Posterior cingulate gyrus (tissue), 11 donors: ENCODE data around the gene ITIH1.
A peak's percentile ranks its signal among the peaks of the same experiment; 100 is the strongest.

ENCODE experiments used
- DNase-seq, 10 donors: peaks; one replicate each; pipeline versions ENCODE4 v3.0.0 to v3.0.0-alpha.2; 2020 to 2021; ENCODE audit warnings: mixed read lengths in 3 of 10
- intact Hi-C: fragments of 100-400 bp; cut with DNase I; formaldehyde crosslinking; loops from one replicate; pipeline ENCODE4 v1.15.1; 2023

Gene ITIH1

GRCh38 chr3:52809662-52810377 is 32.4 kb downstream of the ITIH1 start:
- no peak for DNase-seq
- intact Hi-C loops = no loop called here

GRCh38 chr3:52810923-52811322 is 33.5 kb downstream of the ITIH1 start:
- intact Hi-C loops = no loop called here
- DNase-seq = no peak

- no peak for DNase-seq
- intact Hi-C loops = no loop called here
Measured at GRCh38 chr3:52811452-52812011, 34.1 kb downstream of the ITIH1 start.

- DNase-seq = no peak
- intact Hi-C loops = no loop called here
Measured at GRCh38 chr3:52813810-52814209, 36.4 kb downstream of the ITIH1 start.

GRCh38 chr3:52816199-52816598 is 38.8 kb downstream of the ITIH1 start:
- DNase-seq = no peak
- intact Hi-C loops = no loop called here

GRCh38 chr3:52816654-52817053 is 39.3 kb downstream of the ITIH1 start:
- intact Hi-C loops = no loop called here
- no peak for DNase-seq

GRCh38 chr3:52817221-52817620 is 39.8 kb downstream of the ITIH1 start:
- no peak for DNase-seq
- intact Hi-C loops = no loop called here

GRCh38 chr3:52817860-52818259 is 40.5 kb downstream of the ITIH1 start:
- intact Hi-C loops = no loop called here
- no peak for DNase-seq

GRCh38 chr3:52819936-52820335 is 42.5 kb downstream of the ITIH1 start:
- intact Hi-C loops = no loop called here
- DNase-seq = no peak

GRCh38 chr3:52820736-52821135 is 43.3 kb downstream of the ITIH1 start:
- no peak for DNase-seq
- intact Hi-C loops = no loop called here

- intact Hi-C loops = no loop called here
Measured at GRCh38 chr3:52822363-52822762, 45.0 kb downstream of the ITIH1 start.

GRCh38 chr3:52824037-52824436 is 46.6 kb downstream of the ITIH1 start:
- DNase-seq = no peak

More at GRCh38 chr3:52822363-52822762, 45.0 kb downstream of the ITIH1 start:
- DNase-seq = no peak

GRCh38 chr3:52827441-52827840 is 50.0 kb downstream of the ITIH1 start:
- intact Hi-C loops = no loop called here

More at GRCh38 chr3:52824037-52824436, 46.6 kb downstream of the ITIH1 start:
- intact Hi-C loops = no loop called here

GRCh38 chr3:52827866-52828376 is 50.5 kb downstream of the ITIH1 start:
- peak in 1 of 10 donors; percentile 59 for DNase-seq

More at GRCh38 chr3:52827441-52827840, 50.0 kb downstream of the ITIH1 start:
- peak in 1 of 10 donors; percentile 55 for DNase-seq

GRCh38 chr3:52829482-52829881 is 52.1 kb downstream of the ITIH1 start:
- no peak for DNase-seq
- intact Hi-C loops = no loop called here

More at GRCh38 chr3:52827866-52828376, 50.5 kb downstream of the ITIH1 start:
- intact Hi-C loops = no loop called here

- intact Hi-C loops = no loop called here
- no peak for DNase-seq
Measured at GRCh38 chr3:52829906-52830463, 52.6 kb downstream of the ITIH1 start.

- no peak for DNase-seq
- intact Hi-C loops = no loop called here
Measured at GRCh38 chr3:52830535-52831258, 53.3 kb downstream of the ITIH1 start, which contains the start of gene ITIH4. Gene ITIH4, minus strand, starts transcription at chr3:52830672. Its CDS starts 30 bp downstream, at chr3:52830642.

GRCh38 chr3:52831500-52832301 is 54.3 kb downstream of the ITIH1 start:
- peak in 7 of 10 donors; percentile 21 to 91 (median 45) for DNase-seq
- intact Hi-C loops = no loop called here

GRCh38 chr3:52833202-52833601 is 55.8 kb downstream of the ITIH1 start:
- intact Hi-C loops = no loop called here
- DNase-seq = peak in 1 of 10 donors; percentile 81
